ENCODE data around the gene SLC2A5. TPM values are rescaled to one million over a fixed set of nuclear protein-coding genes. Genes with fewer than 3 reads are reported as not detected.

SLC2A5 gene, protein sequence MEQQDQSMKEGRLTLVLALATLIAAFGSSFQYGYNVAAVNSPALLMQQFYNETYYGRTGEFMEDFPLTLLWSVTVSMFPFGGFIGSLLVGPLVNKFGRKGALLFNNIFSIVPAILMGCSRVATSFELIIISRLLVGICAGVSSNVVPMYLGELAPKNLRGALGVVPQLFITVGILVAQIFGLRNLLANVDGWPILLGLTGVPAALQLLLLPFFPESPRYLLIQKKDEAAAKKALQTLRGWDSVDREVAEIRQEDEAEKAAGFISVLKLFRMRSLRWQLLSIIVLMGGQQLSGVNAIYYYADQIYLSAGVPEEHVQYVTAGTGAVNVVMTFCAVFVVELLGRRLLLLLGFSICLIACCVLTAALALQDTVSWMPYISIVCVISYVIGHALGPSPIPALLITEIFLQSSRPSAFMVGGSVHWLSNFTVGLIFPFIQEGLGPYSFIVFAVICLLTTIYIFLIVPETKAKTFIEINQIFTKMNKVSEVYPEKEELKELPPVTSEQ
- 1 to 10 TPM in 1 of 4 donors, under 1 TPM in 3; 0.39 to 1.3 (median 0.64) TPM for polyA plus RNA-seq (ENCODE audit: insufficient read length in 4 of 4)

DNA sequence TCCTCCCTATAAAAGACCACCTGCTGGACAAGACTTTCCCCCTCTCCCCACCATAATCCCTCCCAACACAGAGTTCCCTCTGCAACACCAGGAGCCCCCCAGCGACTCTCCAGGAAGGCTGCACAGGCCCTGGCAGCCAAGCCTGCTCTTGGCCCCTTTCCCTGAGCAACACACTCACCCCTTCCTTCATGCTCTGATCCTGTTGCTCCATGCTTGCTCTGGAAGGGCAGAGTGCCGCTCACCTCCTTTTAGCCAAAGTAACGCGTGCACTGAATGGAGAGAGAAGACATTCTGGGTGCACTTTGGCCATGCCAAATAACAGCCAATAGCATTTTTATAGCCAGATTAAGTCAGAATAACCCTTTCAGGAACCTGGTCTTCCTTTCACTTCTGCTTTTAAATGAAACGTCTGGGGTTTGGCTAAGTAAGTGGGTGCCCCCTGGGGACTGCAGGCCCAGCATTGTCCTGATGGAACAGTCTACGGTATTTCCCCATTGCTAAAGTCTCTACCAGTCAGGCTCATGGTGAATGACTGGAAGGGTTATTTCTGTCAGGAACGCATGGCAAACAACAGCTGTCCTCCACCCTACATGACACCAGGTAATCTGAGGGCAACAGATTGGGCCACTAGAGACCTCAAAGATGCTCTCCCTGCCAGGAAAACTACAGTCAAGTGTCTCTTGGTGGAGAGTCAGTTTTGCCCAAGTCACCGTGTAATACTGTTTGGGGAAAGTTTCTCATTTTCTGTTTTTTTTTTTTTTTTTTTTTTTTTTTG, at the start of gene SLC2A5:
TSS of gene SLC2A5 (minus strand) at position 310 of the 775 bp plus-strand sequence. CDS start at position 211, 99 bp downstream.
- DNase-seq (ENCODE audit: low read depth in 4 of 4, low spot score in 3 of 4) = no peak

GRCh38 chr1:9118186-9118585, 48.8 kb upstream of the SLC2A5 start:
- DNase-seq (ENCODE audit: low read depth in 4 of 4, low spot score in 3 of 4) = no peak

GRCh38 chr1:9115351-9116205, 46.1 kb upstream of the SLC2A5 start:
- DNase-seq (ENCODE audit: low read depth in 4 of 4, low spot score in 3 of 4) = no peak

- DNase-seq (ENCODE audit: low read depth in 4 of 4, low spot score in 3 of 4) = no peak
Observed at GRCh38 chr1:9112961-9113880, 43.8 kb upstream of the SLC2A5 start.

DNA sequence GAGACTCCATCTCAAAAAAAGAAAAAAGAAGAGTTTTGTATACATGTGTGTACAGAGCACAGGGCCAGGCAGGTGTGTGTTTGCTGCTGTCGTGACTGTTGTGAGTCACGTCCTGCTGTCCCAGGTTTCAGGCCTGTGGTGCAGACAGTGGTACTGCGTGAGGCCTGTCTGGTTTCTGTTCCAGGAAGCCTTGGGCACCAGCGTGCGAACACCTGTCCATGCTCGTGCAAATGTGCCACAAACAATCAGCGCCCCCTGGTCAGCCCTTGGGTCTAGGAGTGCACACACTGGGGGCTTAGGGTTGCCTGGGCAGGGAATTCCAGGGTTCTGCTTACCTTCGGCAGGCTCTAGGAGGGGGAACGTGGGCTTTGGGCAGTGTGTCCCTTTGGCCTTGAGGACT, 42.5 kb upstream of the SLC2A5 start:
- no peak for DNase-seq (ENCODE audit: low read depth in 4 of 4, low spot score in 3 of 4)

DNA sequence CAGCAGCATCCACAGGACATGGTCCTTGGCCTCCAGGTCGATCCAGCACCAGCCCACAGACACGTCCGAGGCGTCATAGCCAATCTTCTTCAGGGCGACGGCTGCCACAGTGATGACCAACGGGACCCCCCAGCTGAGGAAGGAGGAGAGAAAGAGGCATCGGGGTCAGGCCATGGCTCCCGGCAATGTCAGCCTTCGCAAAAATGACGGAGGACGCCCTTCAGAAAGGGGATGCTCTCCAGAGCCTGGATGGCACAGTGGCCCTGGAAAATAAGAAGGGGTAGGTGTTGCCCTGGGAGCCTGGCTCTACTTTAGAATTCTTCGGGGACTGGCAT, 41.9 kb upstream of the SLC2A5 start:
- DNase-seq (ENCODE audit: low read depth in 4 of 4, low spot score in 3 of 4) = no peak

DNA sequence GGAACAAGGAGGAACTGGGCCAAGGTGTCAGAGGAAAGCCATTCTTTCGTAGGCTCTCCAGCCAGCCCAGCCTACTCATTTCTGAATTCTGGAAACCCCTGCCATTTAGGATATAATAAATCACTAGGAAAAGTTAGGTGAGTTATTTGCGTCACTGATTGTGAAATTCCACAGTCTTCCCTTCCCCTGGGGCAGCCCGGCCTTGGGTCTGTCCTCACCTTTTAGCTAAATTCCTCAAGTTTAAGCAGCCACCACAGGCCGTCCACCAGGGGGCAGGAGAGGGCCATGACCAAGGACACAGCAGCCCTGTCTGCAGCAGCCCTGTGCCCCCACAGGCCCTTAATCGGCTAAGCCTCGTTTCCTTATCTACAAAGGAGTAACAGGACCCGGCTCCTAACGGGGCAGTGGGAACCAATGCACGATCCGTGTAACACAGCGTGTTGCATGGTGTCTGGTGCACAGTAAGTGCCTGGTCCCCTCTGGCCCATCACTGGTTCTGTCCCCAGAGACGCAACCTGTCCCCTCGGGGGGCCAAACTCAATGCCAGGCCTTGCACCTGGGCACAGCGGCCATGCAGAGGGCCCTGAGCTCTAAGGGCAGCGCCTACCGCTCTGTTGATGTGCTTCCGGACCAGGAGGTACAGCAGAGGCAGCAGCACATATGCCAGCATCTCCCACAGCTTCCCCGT, 41.4 kb upstream of the SLC2A5 start:
- DNase-seq (ENCODE audit: low read depth in 4 of 4, low spot score in 3 of 4) = peak; percentile 67 to 78 (median 70)

GRCh38 chr1:9108056-9108665, 38.7 kb upstream of the SLC2A5 start:
- DNase-seq (ENCODE audit: low read depth in 4 of 4, low spot score in 3 of 4) = no peak

- no peak for DNase-seq (ENCODE audit: low read depth in 4 of 4, low spot score in 3 of 4)
Observed at GRCh38 chr1:9107136-9107535, 37.7 kb upstream of the SLC2A5 start.

- no peak for DNase-seq (ENCODE audit: low read depth in 4 of 4, low spot score in 3 of 4)
Observed at GRCh38 chr1:9106286-9106685, 36.9 kb upstream of the SLC2A5 start.

- no peak for DNase-seq (ENCODE audit: low read depth in 4 of 4, low spot score in 3 of 4)
Observed at GRCh38 chr1:9105336-9105867, 36.0 kb upstream of the SLC2A5 start.

DNA sequence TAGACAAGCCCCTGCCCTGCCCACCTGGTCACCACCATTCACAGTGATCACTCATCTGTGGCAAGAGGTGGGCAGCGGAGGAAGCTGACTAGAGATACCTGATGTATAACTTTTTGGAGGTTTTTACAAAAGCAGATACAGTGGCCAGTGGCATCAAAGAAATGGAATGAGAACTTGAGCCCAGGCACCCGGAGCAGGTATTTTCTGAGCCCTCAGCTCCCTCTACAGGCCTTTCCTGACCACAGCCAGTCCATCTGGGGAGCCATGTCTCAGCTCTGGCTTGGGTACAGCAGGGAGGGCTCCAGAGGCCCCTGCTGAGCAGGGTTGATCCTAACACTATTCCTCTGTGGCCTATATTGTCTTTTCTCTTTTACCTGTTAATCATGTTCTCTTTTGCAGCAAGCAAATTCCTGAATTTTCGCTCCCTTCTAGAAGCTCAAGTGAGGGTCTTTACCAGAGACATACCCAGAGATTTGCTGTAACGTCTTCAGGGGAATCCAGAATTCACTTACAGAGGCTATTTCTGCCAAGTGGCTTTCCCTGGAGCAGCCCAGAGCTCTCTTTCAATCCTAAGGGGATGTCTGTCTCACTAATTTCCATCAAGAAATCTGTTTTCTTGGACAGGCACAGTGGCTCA, 32.2 kb upstream of the SLC2A5 start:
- peak in 2 of 4 donors; percentile 29 to 31 for DNase-seq (ENCODE audit: low read depth in 4 of 4, low spot score in 3 of 4)

DNA sequence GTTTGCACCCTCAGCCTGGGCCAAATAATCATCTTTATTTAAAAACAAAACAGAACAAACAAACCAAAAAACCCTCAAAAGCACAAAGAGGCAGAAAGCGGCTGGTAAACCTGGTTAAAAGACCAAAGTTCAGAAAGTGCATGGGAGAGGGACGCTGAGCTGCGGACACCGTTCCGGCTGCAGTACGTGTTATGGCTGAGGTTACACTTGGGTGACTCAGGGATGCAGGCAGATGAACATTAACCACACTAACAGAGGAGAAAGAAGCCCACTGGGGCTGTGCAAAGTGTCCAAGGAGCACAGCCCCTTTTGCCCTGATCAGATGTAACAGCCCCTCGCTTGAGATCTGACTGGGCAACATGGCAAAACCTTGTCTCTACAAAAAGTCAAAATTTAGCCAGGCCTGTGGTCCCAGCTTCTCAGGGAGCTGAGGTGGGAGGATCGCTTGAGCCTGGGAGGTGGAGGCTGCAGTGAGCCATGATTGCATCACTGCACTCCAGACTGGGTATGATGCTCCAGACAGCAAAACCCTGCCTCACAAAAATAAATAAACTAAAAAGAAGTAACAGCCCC, 31.1 kb upstream of the SLC2A5 start:
- no peak for DNase-seq (ENCODE audit: low read depth in 4 of 4, low spot score in 3 of 4)

- no peak for DNase-seq (ENCODE audit: low read depth in 4 of 4, low spot score in 3 of 4)
Observed at GRCh38 chr1:9099555-9099954, 30.1 kb upstream of the SLC2A5 start.

DNA sequence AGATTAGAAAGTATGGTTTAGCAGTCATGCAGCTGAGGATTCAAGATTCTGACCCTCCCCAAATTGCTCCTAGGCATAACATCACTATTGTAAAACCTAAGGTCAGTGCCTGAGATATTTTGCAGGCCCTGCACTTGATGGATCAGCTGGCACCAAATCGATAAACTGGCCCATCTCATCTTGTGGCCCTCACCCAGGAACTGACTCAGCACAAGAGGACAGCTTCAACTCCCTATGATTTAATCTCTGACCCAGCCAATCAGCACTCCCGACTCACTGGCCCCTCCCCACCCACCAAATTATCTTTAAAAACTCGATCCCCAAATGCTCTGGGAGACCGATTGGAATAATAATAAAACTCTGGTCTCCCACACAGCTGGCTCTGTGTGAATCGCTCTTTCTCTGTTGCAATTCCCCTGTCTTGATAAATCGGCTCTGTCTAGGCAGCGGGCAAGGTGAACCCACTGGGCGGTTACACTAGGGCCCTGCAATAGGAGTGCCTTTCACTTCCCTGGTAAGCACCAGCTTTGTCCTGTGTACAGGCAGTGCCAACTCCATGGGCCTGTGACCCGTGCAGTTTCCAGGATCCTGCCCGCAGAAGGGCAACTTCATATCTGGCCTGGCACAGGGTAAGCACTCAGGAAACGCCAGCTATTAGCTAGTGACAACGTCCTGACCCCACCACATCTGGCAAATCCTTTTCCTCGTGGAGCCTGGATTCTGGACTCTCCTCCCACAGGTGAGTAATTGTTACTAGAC, 28.7 kb upstream of the SLC2A5 start:
- no peak for DNase-seq (ENCODE audit: low read depth in 4 of 4, low spot score in 3 of 4)

GRCh38 chr1:9095818-9096217, 26.4 kb upstream of the SLC2A5 start:
- no peak for DNase-seq (ENCODE audit: low read depth in 4 of 4, low spot score in 3 of 4)

All from left renal pelvis (tissue), 4 donors.